CD4-positive, alpha-beta T cell treated with Interleukin-6 for 4 hours (primary cell): ENCODE results near the gene VDR.

Experiments
- DNase-seq: peaks from one replicate; pipeline ENCODE4 v3.0.0-alpha.2; 2020; ENCODE audit warnings: mixed read lengths

The VDR gene

GRCh38 chr12:47927346-47927745 lies 22.6 kb upstream of the VDR start:
- no peak for DNase-seq

DNA sequence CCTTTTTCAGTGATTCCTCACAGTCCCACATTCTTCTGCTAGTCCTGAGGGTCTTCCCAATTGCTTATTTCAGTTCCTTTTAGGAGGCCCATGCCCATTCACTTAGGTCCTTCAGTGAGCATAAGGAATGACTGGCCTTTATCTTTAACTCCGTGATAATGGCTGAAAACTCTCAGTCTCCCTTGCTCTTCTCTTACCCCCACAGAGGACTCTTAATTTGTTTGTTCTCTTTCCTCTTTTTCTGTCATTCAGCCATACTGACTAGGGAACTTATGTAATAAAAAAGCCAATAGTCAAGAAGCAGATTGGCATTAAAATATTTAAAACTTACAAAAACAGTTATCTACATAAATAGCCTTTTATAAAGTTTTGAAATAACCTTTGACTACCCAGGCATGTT lies 17.1 kb upstream of the VDR start:
- no peak for DNase-seq

DNA sequence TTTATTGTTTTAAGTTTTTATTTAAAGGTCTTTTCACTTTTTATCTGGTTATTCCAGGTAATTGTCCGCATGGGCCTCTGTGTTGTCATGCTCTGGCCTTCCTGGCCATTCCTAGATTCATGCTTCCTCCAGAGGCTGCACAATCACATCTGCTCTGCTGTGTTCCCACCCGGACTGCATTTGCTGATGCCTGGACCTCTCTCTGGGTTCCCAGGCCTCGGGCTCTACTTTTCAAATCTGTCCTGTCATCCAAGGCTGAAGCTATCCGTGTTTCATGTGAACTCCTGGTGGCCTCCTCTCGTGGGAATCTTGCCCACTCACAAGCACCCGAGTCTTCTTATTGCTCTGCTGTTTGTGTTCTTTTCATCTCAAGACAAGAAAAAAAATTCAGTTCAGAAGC lies 16.1 kb upstream of the VDR start:
- no peak for DNase-seq

- no peak for DNase-seq
These were observed 8.3 kb upstream of the VDR start for GRCh38 chr12:47913081-47913480.

DNA sequence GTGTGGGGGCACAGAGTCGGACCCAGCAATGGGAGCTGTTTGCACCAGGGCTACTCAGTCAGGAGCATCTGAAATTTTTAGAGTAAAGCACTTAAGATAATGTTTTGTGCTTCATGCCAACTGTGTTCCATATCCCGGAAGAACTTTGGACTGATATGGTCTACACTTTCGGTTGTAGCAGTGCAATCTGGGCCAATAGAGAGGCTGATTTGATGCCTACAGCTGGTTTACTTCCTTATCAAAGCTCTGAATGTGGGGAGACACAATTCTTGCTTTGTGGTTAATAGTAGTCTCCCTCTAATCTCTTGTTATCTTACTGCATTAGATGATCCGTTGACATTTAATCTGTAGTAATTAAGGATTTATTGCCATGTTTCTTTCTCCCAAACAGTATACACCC lies 7.8 kb upstream of the VDR start:
- no peak for DNase-seq

GRCh38 chr12:47910981-47911380 lies 6.2 kb upstream of the VDR start:
- no peak for DNase-seq

GRCh38 chr12:47910486-47910885 lies 5.7 kb upstream of the VDR start:
- DNase-seq = no peak

GRCh38 chr12:47909839-47910465 lies 5.2 kb upstream of the VDR start:
- DNase-seq = no peak

DNA sequence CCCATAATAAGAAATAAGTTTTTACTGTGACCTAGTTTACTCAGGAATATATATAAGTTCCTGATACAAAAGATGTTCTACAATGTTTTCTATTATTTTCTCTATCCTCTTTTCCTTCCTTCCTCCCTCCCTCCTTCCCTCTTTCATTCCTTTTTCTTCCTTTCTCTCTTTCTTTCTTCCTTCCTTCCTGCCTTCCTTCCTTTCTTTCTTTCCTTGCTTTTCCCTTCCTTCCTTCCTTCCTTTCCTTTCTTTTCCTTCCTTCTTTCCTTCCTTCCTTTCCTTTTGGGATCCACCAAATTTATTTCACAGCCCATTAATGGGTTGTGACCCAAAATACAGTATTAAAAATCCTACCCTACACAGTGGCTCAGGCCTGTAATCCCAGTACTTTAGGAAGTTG lies 3.9 kb upstream of the VDR start:
- no peak for DNase-seq

- no peak for DNase-seq
These were observed 3.2 kb upstream of the VDR start for GRCh38 chr12:47907851-47908454.

DNA sequence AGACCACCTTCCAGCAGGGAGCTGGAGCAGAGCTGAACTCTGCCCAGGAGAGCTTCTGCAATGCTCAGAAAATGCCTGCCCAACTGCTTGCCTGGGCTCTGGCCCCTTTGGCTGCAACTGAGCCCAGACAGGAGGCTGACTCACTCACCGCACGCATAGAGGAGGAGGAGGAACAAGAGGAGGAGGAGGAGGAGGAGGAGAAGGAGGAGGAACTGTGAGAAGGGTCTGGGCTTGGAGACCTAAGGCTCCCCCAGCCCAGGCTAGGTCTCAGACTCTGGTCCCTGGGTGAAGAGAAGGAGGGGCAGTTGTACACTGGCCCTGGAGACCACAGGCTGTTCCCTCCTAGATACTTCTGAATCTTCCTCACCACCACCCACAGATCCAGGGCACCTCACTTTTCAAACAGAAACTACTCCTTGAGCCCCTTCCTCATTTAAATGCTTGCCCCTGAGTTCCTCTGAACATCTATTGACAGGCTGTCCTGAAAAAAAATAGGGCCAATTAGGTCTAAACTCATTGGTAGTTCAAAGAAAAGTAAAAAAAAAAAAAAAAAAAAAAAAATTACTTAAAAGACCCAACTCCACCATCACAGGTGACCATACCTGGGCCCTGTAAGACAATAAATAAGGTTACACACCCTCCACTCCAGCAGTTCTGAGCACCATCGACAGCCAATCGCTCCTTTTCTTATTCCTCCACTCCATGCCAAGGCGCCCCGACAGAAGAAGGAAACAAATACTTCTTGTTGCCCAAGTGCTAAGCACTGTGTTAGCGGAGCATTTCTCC lies 674 bp downstream of the VDR start:
- DNase-seq = peak; percentile 80

GRCh38 chr12:47903151-47903611 lies 1.6 kb downstream of the VDR start:
- DNase-seq = peak; percentile 48

DNA sequence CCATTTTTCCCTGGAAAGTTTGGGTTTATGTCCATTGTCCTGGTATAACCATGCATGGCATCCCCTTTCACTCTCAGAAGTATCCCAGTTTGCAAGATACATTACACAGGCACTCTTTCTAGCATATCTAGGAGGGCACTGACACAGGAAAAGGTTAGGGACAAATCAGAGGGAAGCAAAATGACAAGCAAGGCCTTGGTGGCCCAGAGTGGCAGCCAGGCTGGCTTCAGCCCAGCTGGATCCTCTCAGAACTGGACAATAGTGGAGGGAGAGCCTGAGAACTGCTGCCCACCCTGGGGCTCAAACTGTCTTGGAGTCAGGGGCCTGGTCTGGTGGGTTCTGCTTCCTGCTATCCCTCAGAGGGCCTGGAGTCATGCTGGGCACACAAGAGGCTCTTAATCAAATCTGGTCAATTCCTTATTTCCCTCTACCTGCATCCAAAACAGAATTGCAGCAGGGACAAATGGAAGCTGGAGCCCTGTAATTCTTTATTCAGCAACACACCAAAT lies 2.6 kb downstream of the VDR start:
- no peak for DNase-seq

DNA sequence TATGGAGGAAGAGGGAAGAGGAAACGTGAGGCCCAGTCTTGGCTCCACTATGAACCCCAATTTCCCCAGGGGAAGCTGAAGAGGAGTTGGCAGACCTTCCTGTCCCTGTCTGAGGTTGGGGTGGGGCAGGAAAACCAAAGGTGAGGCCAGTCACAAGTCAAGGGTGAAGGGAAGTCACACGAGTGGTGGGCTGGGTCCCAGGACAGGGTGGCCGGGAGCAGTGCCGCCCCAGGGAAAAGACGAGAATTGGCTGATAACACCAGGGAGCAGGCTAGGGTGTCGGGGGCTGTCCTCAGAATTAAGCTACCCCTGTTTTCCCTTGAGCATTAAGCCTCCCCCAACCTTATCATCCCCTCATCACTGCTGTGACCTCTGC lies 3.1 kb downstream of the VDR start:
- DNase-seq = no peak

DNA sequence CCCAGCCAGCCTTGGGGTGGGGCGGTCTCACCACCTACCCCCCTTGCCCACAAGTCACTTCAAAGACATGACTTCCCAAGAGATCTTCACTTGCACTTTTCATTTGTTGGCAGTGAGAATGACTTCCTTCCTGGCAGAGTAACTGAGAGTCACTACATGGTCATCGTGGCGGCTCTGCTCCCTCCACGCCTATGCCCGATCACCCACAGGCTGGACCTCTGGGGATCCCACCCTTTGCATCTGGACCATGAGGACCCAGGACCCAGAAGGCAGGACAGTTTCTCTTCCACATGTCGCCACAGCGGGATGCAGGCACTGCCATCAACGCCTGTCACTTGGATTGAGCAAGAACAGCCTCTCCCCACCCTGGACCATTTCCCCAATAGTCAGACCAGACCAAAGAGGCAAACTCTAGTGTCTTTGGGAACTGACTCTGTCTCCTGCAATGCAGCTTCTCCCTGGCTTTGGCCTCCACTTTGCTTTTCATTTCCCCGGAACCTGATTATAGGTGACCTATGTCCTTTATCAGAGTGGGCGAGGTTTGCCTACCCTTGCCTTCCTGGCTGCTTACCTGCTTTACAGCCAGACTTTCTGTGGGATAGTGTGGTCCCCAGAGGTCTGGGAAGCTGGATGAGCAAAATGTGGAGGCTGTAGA lies 3.6 kb downstream of the VDR start:
- peak; percentile 39 for DNase-seq

GRCh38 chr12:47900131-47901062 lies 4.4 kb downstream of the VDR start:
- DNase-seq = no peak

DNA sequence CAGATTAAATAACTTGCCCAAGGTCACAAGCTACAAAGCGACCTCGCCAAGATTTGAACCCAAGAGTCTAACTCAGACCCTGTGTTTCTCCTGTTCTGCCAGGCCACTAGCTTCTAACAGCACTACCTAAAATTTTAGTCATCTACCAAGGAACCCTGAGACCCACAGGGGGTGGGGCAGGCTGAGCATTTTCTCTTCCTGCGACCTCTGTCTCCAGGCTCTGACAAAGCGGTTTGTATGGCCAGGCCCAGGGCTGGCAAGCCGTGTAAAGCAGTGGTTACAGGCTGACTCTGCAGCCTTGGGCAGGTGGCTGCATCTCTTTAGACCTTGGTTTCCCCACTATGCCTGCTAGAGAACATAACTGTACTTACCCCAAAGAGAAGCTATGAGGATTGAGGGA lies 5.3 kb downstream of the VDR start:
- DNase-seq = no peak

GRCh38 chr12:47896633-47897032 lies 8.2 kb downstream of the VDR start:
- DNase-seq = no peak

GRCh38 chr12:47896022-47896421 lies 8.8 kb downstream of the VDR start:
- DNase-seq = no peak

DNA sequence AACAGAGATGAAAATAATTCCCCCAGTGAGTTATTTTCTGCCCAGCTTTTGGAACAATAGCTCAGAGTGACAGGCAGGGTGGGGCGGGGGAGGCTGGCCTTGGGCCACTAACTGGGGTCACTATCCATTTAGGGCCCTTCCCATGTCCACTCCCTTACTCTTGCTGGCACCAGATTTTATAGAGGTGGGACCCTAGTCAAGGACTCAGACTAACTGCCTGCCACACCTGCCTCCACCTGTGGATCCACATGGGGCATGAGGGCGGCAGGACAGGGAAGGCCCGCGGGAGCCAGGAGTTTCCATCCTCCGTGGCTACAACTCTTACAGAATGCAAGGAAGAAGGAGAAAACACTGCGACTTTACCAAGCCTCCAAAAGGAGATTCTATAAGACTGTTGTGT lies 10.1 kb downstream of the VDR start:
- no peak for DNase-seq

DNA sequence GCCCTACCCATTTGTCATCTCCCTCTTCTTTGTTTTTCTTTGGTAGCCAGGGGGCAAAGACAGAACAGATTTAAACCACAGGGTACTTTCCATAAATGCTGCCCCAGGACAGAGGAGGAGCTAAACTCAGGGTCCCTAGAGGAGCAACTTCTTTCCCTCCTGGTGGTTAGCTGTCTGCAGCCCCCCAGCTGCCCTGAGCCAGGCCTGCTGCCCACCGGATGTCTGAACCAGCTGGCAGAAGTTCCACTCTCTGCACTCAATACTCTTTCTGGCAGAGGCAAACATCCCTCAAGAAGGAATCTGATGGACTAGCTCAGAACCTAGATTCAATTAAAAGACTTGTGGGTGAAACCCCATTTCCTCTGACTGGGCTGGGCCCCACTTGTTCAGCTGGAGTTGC lies 10.7 kb downstream of the VDR start:
- DNase-seq = no peak

GRCh38 chr12:47892819-47893218 lies 12.0 kb downstream of the VDR start:
- no peak for DNase-seq
